HG02970 (cell line): Measurements from ENCODE around the gene APRT.

Source experiments
- ATAC-seq: cut with Tn5 transposase; IDR thresholded peaks from one replicate; pipeline ENCODE4 v1.9.1; 2021; ENCODE audit warnings: mild to moderate bottlenecking, moderate library complexity, moderate number of reproducible peaks; ENCODE audit not compliant: unreplicated experiment, low FRiP score

The APRT gene

GRCh38 chr16:88760424-88761142, 51.1 kb downstream of the APRT start:
- ATAC-seq: no peak

GRCh38 chr16:88759976-88760350, 51.8 kb downstream of the APRT start:
- ATAC-seq: no peak
